ENCODE results near the gene WDR7.
A peak's percentile ranks its signal among the peaks of the same experiment; 100 is the strongest.

WDR7 gene

DNA sequence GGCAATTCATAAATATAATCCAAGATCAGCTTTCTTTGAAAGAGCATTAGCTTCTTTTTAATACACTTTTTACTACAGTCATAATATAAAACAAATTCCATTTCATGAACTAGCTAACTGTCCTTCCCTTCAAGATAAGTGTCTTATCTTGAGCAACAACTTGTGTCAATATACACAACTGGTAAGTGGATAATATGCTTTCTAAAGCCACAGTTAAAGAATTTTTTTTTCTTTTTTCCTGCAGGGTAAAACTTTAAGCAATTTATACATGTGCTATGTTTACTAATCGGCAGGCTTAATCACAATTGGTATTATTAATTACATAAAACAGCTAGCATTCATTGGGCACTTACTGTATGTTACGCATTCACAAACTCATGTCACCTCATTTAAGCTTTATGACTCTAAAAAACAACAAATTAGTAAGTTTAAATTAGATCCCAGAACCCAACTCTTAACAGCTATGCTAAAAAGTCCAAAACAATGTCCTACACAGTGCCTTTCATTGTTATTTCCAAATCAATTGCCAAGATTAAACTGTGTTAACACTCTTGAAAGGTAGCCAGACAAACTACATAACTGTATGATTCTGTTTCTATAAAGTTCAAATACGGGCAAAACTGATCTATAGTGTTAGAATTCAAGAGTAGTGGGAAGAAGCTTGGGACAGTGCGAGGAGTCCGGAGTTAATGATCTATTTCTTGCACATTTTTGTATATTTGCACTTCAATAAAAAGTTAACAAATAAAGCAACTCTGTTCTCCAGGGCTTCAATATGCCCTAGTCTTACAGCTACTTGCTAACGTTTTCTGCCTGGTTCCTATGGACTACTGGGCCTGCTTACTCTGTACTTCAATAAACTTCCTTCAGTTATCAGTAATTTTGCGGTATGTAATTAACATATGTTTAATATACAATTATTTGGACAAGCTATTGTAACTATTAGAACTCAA, 18.8 kb upstream of the WDR7 start:
- H2AK5ac ChIP-seq (ENCODE audit: low read length, severe bottlenecking): no peak overlapping the region
- H2AFZ ChIP-seq (ENCODE audit: low read depth, low read length): no peak overlapping the region
- no peak overlapping the region for H3K9ac ChIP-seq (ENCODE audit: low read length)
- no peak overlapping the region for H2BK5ac ChIP-seq (ENCODE audit: low read depth, low read length, poor library complexity, severe bottlenecking)
- H2BK15ac ChIP-seq (ENCODE audit: low read depth, poor library complexity, severe bottlenecking): no peak overlapping the region
- no peaks in the 10 kb centered on the region for H3K9me3 ChIP-seq (ENCODE audit: control insufficient read depth, low read length)
- H3K23ac ChIP-seq (ENCODE audit: low read length in 2 of 2): no peak overlapping the region
- no peak overlapping the region for H4K91ac ChIP-seq (ENCODE audit: low read length)
- H4K8ac ChIP-seq (ENCODE audit: low read length): no peak overlapping the region
- no peaks in the 10 kb centered on the region for H3K27me3 ChIP-seq (ENCODE audit: control insufficient read depth in 1 of 2, insufficient read depth in 1 of 2, low read length in 2 of 2)
- no peak overlapping the region for H3K4ac ChIP-seq (ENCODE audit: low read depth in 1 of 2, low read length in 2 of 2)
- no peak overlapping the region for H3K14ac ChIP-seq (ENCODE audit: low read length in 2 of 2)
- H3K27ac ChIP-seq (ENCODE audit: low read length, poor library complexity, severe bottlenecking): no peak overlapping the region
- H2BK12ac ChIP-seq (ENCODE audit: low read length in 2 of 2): no peak overlapping the region
- 94% methylated on average over 2 of the region's 7 CpGs for WGBS
- H3K79me1 ChIP-seq (replicated peaks; ENCODE audit: low read length, poor library complexity, severe bottlenecking): no peaks in the 10 kb centered on the region
- no peak overlapping the region for H2BK120ac ChIP-seq (ENCODE audit: low read depth, low read length)
- peaks cover 3% of the 10 kb centered on the region for H3K4me1 ChIP-seq (ENCODE audit: control insufficient read depth, insufficient read depth, low read depth, low read length)
- DNase-seq: no peak
- H3K36me3 ChIP-seq (ENCODE audit: control insufficient read depth in 1 of 2, insufficient read depth in 2 of 2, low read depth in 1 of 2, low read length in 2 of 2): peaks cover 0 to 35% of the 10 kb centered on the region in 2 experiments
- H3K18ac ChIP-seq (ENCODE audit: low read depth in 1 of 2, low read length in 2 of 2): no peak overlapping the region
- H3K4me2 ChIP-seq (ENCODE audit: low read length, poor library complexity, severe bottlenecking): no peak overlapping the region
- no peak overlapping the region for H3K4me3 ChIP-seq (ENCODE audit: insufficient read depth in 1 of 2, low read depth in 1 of 2, low read length in 2 of 2)

- no peak overlapping the region for H3K9ac ChIP-seq (ENCODE audit: low read length)
- H2BK5ac ChIP-seq (ENCODE audit: low read depth, low read length, poor library complexity, severe bottlenecking): no peak overlapping the region
- no peak overlapping the region for H2BK120ac ChIP-seq (ENCODE audit: low read depth, low read length)
- no peak overlapping the region for H2BK15ac ChIP-seq (ENCODE audit: low read depth, poor library complexity, severe bottlenecking)
- H3K27me3 ChIP-seq (ENCODE audit: control insufficient read depth in 1 of 2, insufficient read depth in 1 of 2, low read length in 2 of 2): no peaks in the 10 kb centered on the region
- H4K8ac ChIP-seq (ENCODE audit: low read length): no peak overlapping the region
- H3K36me3 ChIP-seq (ENCODE audit: control insufficient read depth in 1 of 2, insufficient read depth in 2 of 2, low read depth in 1 of 2, low read length in 2 of 2): peaks cover 0 to 30% of the 10 kb centered on the region in 2 experiments
- H3K23ac ChIP-seq (ENCODE audit: low read length in 2 of 2): no peak overlapping the region
- 96% methylated on average over 4 of the region's 5 CpGs for WGBS
- H3K4ac ChIP-seq (ENCODE audit: low read depth in 1 of 2, low read length in 2 of 2): no peak overlapping the region
- H3K4me3 ChIP-seq (ENCODE audit: insufficient read depth in 1 of 2, low read depth in 1 of 2, low read length in 2 of 2): peak overlapping the region in 1 of 2 experiments; percentile 97
- no peaks in the 10 kb centered on the region for H3K9me3 ChIP-seq (ENCODE audit: control insufficient read depth, low read length)
- no peaks in the 10 kb centered on the region for H3K79me1 ChIP-seq (replicated peaks; ENCODE audit: low read length, poor library complexity, severe bottlenecking)
- no peak overlapping the region for H3K14ac ChIP-seq (ENCODE audit: low read length in 2 of 2)
- DNase-seq: no peak
- no peak overlapping the region for H3K4me2 ChIP-seq (ENCODE audit: low read length, poor library complexity, severe bottlenecking)
- no peak overlapping the region for H2AFZ ChIP-seq (ENCODE audit: low read depth, low read length)
- H2BK12ac ChIP-seq (ENCODE audit: low read length in 2 of 2): no peak overlapping the region
- no peak overlapping the region for H2AK5ac ChIP-seq (ENCODE audit: low read length, severe bottlenecking)
- H4K91ac ChIP-seq (ENCODE audit: low read length): no peak overlapping the region
- no peak overlapping the region for H3K18ac ChIP-seq (ENCODE audit: low read depth in 1 of 2, low read length in 2 of 2)
- H3K27ac ChIP-seq (ENCODE audit: low read length, poor library complexity, severe bottlenecking): no peak overlapping the region
- peaks cover 3% of the 10 kb centered on the region for H3K4me1 ChIP-seq (ENCODE audit: control insufficient read depth, insufficient read depth, low read depth, low read length)
Measured at GRCh38 chr18:56635007-56635406, 16.2 kb upstream of the WDR7 start.

DNA sequence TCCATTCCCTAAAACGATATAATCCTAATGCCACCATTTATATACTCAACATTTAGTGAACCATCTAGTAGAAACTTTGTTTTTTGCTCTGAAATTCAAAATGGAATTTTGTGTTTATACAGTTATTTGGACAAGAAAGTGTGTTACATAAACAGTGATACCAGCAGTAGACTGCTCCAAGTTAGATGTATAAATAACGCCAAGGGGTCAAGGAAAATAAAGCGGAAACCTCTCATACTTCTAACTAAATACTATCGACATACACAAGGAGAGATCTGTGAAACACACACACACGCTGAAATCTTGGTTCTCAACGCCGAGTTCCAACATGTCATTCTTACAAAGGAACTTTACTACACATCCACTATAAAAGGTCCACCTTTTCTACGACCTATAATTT, 14.0 kb upstream of the WDR7 start:
- Histone ChIP-seq H3K4me1 (ENCODE audit: control insufficient read depth, insufficient read depth, low read depth, low read length) (peaks cover 3% of the 10 kb centered on the region), H3K14ac (ENCODE audit: low read length in 2 of 2) (no peak overlapping the region), H2BK120ac (ENCODE audit: low read depth, low read length) (no peak overlapping the region), H2AK5ac (ENCODE audit: low read length, severe bottlenecking) (no peak overlapping the region), H3K9ac (ENCODE audit: low read length) (peak overlapping the region; percentile 100), H3K9me3 (ENCODE audit: control insufficient read depth, low read length) (no peaks in the 10 kb centered on the region), H4K91ac (ENCODE audit: low read length) (no peak overlapping the region), H2BK5ac (ENCODE audit: low read depth, low read length, poor library complexity, severe bottlenecking) (no peak overlapping the region), H3K18ac (ENCODE audit: low read depth in 1 of 2, low read length in 2 of 2) (no peak overlapping the region), H3K36me3 (ENCODE audit: control insufficient read depth in 1 of 2, insufficient read depth in 2 of 2, low read depth in 1 of 2, low read length in 2 of 2) (peaks cover 0 to 25% of the 10 kb centered on the region in 2 experiments), H4K8ac (ENCODE audit: low read length) (no peak overlapping the region), H3K27me3 (ENCODE audit: control insufficient read depth in 1 of 2, insufficient read depth in 1 of 2, low read length in 2 of 2) (no peaks in the 10 kb centered on the region), H3K27ac (ENCODE audit: low read length, poor library complexity, severe bottlenecking) (no peak overlapping the region), H2BK15ac (ENCODE audit: low read depth, poor library complexity, severe bottlenecking) (no peak overlapping the region), H3K79me1 (replicated peaks; ENCODE audit: low read length, poor library complexity, severe bottlenecking) (no peaks in the 10 kb centered on the region), H3K4me3 (ENCODE audit: insufficient read depth in 1 of 2, low read depth in 1 of 2, low read length in 2 of 2) (peak overlapping the region in 1 of 2 experiments; percentile 97), H3K23ac (ENCODE audit: low read length in 2 of 2) (no peak overlapping the region), H2AFZ (ENCODE audit: low read depth, low read length) (no peak overlapping the region), H3K4me2 (ENCODE audit: low read length, poor library complexity, severe bottlenecking) (peak overlapping the region; percentile 82), H3K4ac (ENCODE audit: low read depth in 1 of 2, low read length in 2 of 2) (no peak overlapping the region), H2BK12ac (ENCODE audit: low read length in 2 of 2) (no peak overlapping the region)
- peak; percentile 22 for DNase-seq
- WGBS: 19% methylated on average over 7 of the region's 8 CpGs

- H2AK5ac ChIP-seq (ENCODE audit: low read length, severe bottlenecking): peak overlapping the region; percentile 49
- H3K36me3 ChIP-seq (ENCODE audit: control insufficient read depth in 1 of 2, insufficient read depth in 2 of 2, low read depth in 1 of 2, low read length in 2 of 2): peaks cover 0 to 19% of the 10 kb centered on the region in 2 experiments
- H4K8ac ChIP-seq (ENCODE audit: low read length): peak overlapping the region; percentile 52
- H3K14ac ChIP-seq (ENCODE audit: low read length in 2 of 2): peak overlapping the region; percentile 26 to 94
- H3K79me1 ChIP-seq (replicated peaks; ENCODE audit: low read length, poor library complexity, severe bottlenecking): no peaks in the 10 kb centered on the region
- WGBS: under 1% methylated on average over 16 of the region's 18 CpGs
- H3K27me3 ChIP-seq (ENCODE audit: control insufficient read depth in 1 of 2, insufficient read depth in 1 of 2, low read length in 2 of 2): no peaks in the 10 kb centered on the region
- peak overlapping the region; percentile 85 to 97 for H3K18ac ChIP-seq (ENCODE audit: low read depth in 1 of 2, low read length in 2 of 2)
- peak overlapping the region; percentile 87 to 97 for H3K4me3 ChIP-seq (ENCODE audit: insufficient read depth in 1 of 2, low read depth in 1 of 2, low read length in 2 of 2)
- H3K9ac ChIP-seq (ENCODE audit: low read length): peak overlapping the region; percentile 100
- H3K4ac ChIP-seq (ENCODE audit: low read depth in 1 of 2, low read length in 2 of 2): peak overlapping the region; percentile 53 to 98
- peak overlapping the region; percentile 77 for H2AFZ ChIP-seq (ENCODE audit: low read depth, low read length)
- peak overlapping the region; percentile 71 for H2BK120ac ChIP-seq (ENCODE audit: low read depth, low read length)
- peak overlapping the region in 1 of 2 experiments; percentile 89 for H3K23ac ChIP-seq (ENCODE audit: low read length in 2 of 2)
- no peak overlapping the region for H2BK15ac ChIP-seq (ENCODE audit: low read depth, poor library complexity, severe bottlenecking)
- peak overlapping the region; percentile 94 for H3K27ac ChIP-seq (ENCODE audit: low read length, poor library complexity, severe bottlenecking)
- DNase-seq: peak; percentile 25
- H4K91ac ChIP-seq (ENCODE audit: low read length): peak overlapping the region; percentile 78
- H3K9me3 ChIP-seq (ENCODE audit: control insufficient read depth, low read length): no peaks in the 10 kb centered on the region
- H2BK5ac ChIP-seq (ENCODE audit: low read depth, low read length, poor library complexity, severe bottlenecking): no peak overlapping the region
- peak overlapping the region; percentile 82 for H3K4me2 ChIP-seq (ENCODE audit: low read length, poor library complexity, severe bottlenecking)
- peaks cover 3% of the 10 kb centered on the region for H3K4me1 ChIP-seq (ENCODE audit: control insufficient read depth, insufficient read depth, low read depth, low read length)
- H2BK12ac ChIP-seq (ENCODE audit: low read length in 2 of 2): peak overlapping the region; percentile 52 to 77
Measured at GRCh38 chr18:56637711-56638231, 13.4 kb upstream of the WDR7 start.

Data from mesenchymal stem cell (in vitro differentiated cells and primary cell).